Vagina (tissue), 2 donors: ENCODE results near the gene SUPT3H. TPM values are rescaled to one million over a fixed set of nuclear protein-coding genes. Genes with fewer than 3 reads are reported as not detected.

Experiments used
- DNase-seq, 2 donors: peaks; one replicate each; pipeline ENCODE4 v3.0.0-alpha.2; 2017; ENCODE audit errors: extremely low spot score in 2 of 2
- H3K27ac ChIP-seq: fragments of 200-600 bp; sonication (generic); one replicate; pipeline ENCODE4 v1.5.1; 2019
- H3K27me3 ChIP-seq: fragments of 200-600 bp; sonication (generic); one replicate; pipeline ENCODE4 v1.5.1; 2019
- H3K36me3 ChIP-seq, 2 donors: fragments of 200-600 bp; sonication (generic); one replicate each; pipeline ENCODE4 v1.5.1; 2017 to 2019
- H3K4me1 ChIP-seq: fragments of 200-600 bp; sonication (generic); one replicate; pipeline ENCODE4 v1.5.1; 2019
- H3K4me3 ChIP-seq, 2 donors: fragments of 200-600 bp; sonication (generic); 1 replicate in 1 of 2; 2 replicates in 1 of 2; pipeline ENCODE4 v1.5.1; 2016 to 2019
- H3K9me3 ChIP-seq: fragments of 200-600 bp; sonication (generic); one replicate; pipeline ENCODE4 v1.5.1; 2019
- CTCF ChIP-seq, 3 experiments: fragments of 450-650 bp in 2 of 3; fragments of 200-600 bp in 1 of 3; sonication (generic) in 1 of 3; IDR thresholded peaks; one replicate each; pipeline ENCODE4 v1.5.1; 2017 to 2019; ENCODE audit warnings: antibody characterized with exemption in 3 of 3, mild to moderate bottlenecking in 2 of 3, moderate library complexity in 2 of 3
- POLR2A ChIP-seq, 2 donors: fragments of 450-650 bp; IDR thresholded peaks; one replicate each; pipeline ENCODE4 v1.6.1; 2017; ENCODE audit warnings: antibody characterized with exemption in 2 of 2, mild to moderate bottlenecking in 2 of 2, moderate library complexity in 2 of 2
- POLR2AphosphoS5 ChIP-seq, 2 donors: sonication (generic); formaldehyde crosslinking; IDR thresholded peaks; one replicate each; pipeline ENCODE4 v1.9.0; 2017; ENCODE audit warnings: antibody characterized with exemption in 2 of 2, mild to moderate bottlenecking in 2 of 2, low read depth in 1 of 2; ENCODE audit not compliant: insufficient read depth in 1 of 2
- intact Hi-C: fragments of 100-400 bp; cut with DNase I; formaldehyde crosslinking; loops from one replicate; pipeline ENCODE4 v1.15.1; 2023
- total RNA-seq: library from RNA; depleted of rRNA; stranded (reverse); fragments of >200 nt; gene quantifications from one replicate; pipeline ENCODE4 v1.2.3, GENCODE V29; 2016

SUPT3H gene
- total RNA-seq, 1 donor from 2014 or later, result 4.2 TPM

GRCh38 chr6:45032426-45032825, 345.3 kb downstream of the SUPT3H start:
- TF ChIP-seq CTCF (IDR thresholded peaks at IDR 0.05) (no peak), POLR2AphosphoS5 (IDR thresholded peaks at IDR 0.05; ENCODE audit: insufficient read depth in 1 of 2, low read depth in 1 of 2) (no peak), POLR2A (IDR thresholded peaks at IDR 0.05) (no peak)
- no peak overlapping the region for H3K4me3 ChIP-seq
- DNase-seq, result no peak
- H3K9me3 ChIP-seq, result no peaks in the 10 kb centered on the region
- no peaks in the 10 kb centered on the region for H3K4me1 ChIP-seq
- no peak overlapping the region for H3K27ac ChIP-seq
- H3K27me3 ChIP-seq, result no peaks in the 10 kb centered on the region
- intact Hi-C loops, result no loop called here
- no peaks in the 10 kb centered on the region for H3K36me3 ChIP-seq

GRCh38 chr6:45031601-45032000, 346.1 kb downstream of the SUPT3H start:
- no peak for TF ChIP-seq POLR2AphosphoS5 (IDR thresholded peaks at IDR 0.05; ENCODE audit: insufficient read depth in 1 of 2, low read depth in 1 of 2)
- no peak for TF ChIP-seq POLR2A (IDR thresholded peaks at IDR 0.05)
- TF ChIP-seq CTCF (IDR thresholded peaks at IDR 0.05), result no peak
- no peak overlapping the region for H3K27ac ChIP-seq

GRCh38 chr6:45027126-45027525, 350.6 kb downstream of the SUPT3H start:
- Histone ChIP-seq H3K4me1 (no peaks in the 10 kb centered on the region), H3K9me3 (peaks cover 4% of the 10 kb centered on the region), H3K36me3 (no peaks in the 10 kb centered on the region), H3K27me3 (no peaks in the 10 kb centered on the region), H3K4me3 (no peak overlapping the region), H3K27ac (no peak overlapping the region)
- TF ChIP-seq POLR2A (IDR thresholded peaks at IDR 0.05) (no peak), CTCF (IDR thresholded peaks at IDR 0.05) (no peak), POLR2AphosphoS5 (IDR thresholded peaks at IDR 0.05; ENCODE audit: insufficient read depth in 1 of 2, low read depth in 1 of 2) (no peak)
- no peak for DNase-seq
- intact Hi-C loops, result no loop called here

More at GRCh38 chr6:45031601-45032000, 346.1 kb downstream of the SUPT3H start:
- peaks cover 4% of the 10 kb centered on the region for H3K9me3 ChIP-seq
- intact Hi-C loops, result no loop called here
- H3K36me3 ChIP-seq, result no peaks in the 10 kb centered on the region
- no peaks in the 10 kb centered on the region for H3K27me3 ChIP-seq
- no peak overlapping the region for H3K4me3 ChIP-seq
- DNase-seq, result no peak
- no peaks in the 10 kb centered on the region for H3K4me1 ChIP-seq

GRCh38 chr6:45026003-45026516, 351.7 kb downstream of the SUPT3H start:
- no peak overlapping the region for H3K27ac ChIP-seq
- intact Hi-C loops, result no loop called here
- no peak for TF ChIP-seq CTCF (IDR thresholded peaks at IDR 0.05)
- DNase-seq, result no peak
- no peaks in the 10 kb centered on the region for H3K27me3 ChIP-seq
- H3K9me3 ChIP-seq, result peaks cover 4% of the 10 kb centered on the region
- H3K4me1 ChIP-seq, result no peaks in the 10 kb centered on the region
- H3K4me3 ChIP-seq, result no peak overlapping the region
- no peaks in the 10 kb centered on the region for H3K36me3 ChIP-seq

- H3K27me3 ChIP-seq, result no peaks in the 10 kb centered on the region
- H3K4me1 ChIP-seq, result no peaks in the 10 kb centered on the region
- peaks cover 4% of the 10 kb centered on the region for H3K9me3 ChIP-seq
- intact Hi-C loops, result no loop called here
- DNase-seq, result no peak
- TF ChIP-seq CTCF (IDR thresholded peaks at IDR 0.05) (no peak), POLR2AphosphoS5 (IDR thresholded peaks at IDR 0.05; ENCODE audit: insufficient read depth in 1 of 2, low read depth in 1 of 2) (no peak), POLR2A (IDR thresholded peaks at IDR 0.05) (no peak)
- H3K36me3 ChIP-seq, result no peaks in the 10 kb centered on the region
- no peak overlapping the region for H3K27ac ChIP-seq
- H3K4me3 ChIP-seq, result no peak overlapping the region
Observed at GRCh38 chr6:45024610-45025009, 353.1 kb downstream of the SUPT3H start.
